Stimulated activated CD4-positive, alpha-beta T cell treated with anti-CD3 and anti-CD28 coated beads, Interleukin-2, amount 100 ng/mL, for 4 hours (primary cell): Measurements from ENCODE around the gene DPH5.
"Not testable (repeated sequence)": the region's sequence is repeated elsewhere in the genome, so short reads cannot be mapped to it uniquely, and the experiment has no call there.

Experiments
- DNase-seq: peaks from one replicate; pipeline ENCODE4 v3.0.0-alpha.2; 2020; ENCODE audit warnings: low read depth

Gene DPH5

DNA sequence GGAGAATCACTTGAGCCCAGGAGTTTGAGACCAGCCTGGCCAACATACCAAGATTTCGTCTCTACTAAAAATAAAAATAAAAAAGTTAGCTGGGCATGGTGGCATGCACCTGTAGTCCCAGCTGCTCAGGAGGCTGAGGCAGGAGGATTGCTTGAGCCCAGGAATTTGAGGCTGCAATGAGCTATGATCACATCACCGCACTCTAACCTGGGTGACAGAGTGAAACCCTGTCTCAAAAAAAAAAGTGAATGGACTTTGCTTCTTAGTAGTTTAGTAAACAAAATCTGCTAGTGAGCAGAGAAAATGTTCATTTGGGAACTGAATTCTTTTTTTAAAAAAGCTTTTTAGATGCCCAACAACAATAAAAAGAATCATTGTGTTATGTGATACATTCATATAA is 6.5 kb upstream of the DPH5 start:
- DNase-seq: not testable (repeated sequence)

DNA sequence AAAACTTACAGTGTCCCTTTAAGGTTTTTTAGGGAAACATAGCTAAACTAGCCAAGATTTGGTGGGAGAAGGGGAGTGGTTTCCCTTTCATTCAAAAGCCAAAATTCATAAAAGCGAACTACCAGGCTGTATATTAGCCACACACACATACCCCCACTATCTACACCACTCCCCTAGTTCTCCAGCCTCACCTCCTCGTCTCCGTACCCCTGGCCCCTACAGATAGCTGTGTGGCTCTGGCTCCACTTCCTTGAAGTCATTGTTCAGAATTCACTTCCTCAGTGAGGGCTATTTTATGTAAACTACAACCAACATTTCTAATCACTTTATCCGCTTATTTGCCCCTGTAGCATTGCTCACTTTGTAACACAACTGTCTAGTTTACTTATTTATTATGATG is 5.3 kb upstream of the DPH5 start:
- DNase-seq: no peak

DNA sequence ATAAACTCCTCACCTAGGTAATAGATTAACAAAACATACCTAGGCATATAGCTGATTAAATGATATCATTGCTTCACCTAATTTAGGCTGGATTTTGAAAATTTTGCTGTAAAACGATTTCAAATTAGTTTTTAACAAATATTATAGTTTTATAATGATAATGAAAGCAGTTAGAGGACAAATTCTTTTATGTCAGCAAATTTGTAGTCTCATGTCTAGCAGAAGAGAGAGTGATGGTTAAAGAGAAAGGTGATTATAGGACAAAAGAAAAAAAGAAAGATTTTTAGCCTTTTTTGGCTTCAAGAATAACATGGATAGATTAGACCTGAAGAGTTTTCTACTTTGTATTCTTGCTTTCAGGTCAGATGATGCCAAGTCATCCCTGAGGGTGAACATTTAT is 3.6 kb upstream of the DPH5 start:
- DNase-seq: no peak

DNA sequence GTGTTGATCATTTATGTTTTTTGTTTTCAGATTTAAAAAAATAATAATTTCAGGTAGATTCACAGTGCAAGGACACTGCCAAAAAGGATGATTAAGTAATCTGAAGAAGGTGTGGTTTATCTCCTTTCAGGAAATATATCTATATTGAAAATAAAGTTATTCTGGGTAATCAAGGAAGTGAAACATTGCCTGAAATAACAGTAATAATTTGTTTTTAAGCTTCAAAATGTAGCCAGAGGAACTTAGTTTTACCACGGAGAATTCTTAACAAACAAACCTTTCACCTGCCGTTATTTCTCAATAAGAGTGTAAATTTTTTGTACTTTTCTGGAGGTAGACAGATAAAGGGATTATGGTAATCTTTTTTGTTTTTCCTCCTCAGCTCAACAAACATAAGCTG is 2.9 kb upstream of the DPH5 start:
- no peak for DNase-seq

DNA sequence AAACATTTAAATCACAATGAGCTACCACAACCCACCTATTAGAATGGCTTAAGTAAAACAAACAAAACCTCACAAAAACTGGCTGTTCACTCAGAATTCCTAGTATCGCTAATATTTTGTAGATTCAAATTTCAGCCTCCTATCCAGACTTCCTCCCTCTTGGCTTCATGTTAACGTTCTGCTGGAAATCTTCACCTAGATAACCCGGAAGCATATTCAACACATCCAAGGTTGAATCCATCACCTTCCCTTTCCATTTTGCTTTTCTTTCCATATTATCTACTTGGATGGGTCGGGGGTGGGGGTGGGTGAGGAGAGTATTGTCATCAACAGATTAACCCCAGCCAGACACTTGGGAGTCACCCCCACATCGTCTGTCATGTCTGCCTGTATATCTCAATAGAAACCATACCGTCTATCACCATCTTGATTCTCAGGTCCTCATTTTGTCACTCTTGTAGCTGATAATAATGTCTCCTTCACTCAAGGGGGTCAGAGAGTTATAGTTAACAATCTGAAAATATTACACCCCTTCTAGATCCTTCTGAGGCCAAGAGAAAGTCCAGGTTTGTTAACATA is 1.7 kb upstream of the DPH5 start:
- no peak for DNase-seq

DNA sequence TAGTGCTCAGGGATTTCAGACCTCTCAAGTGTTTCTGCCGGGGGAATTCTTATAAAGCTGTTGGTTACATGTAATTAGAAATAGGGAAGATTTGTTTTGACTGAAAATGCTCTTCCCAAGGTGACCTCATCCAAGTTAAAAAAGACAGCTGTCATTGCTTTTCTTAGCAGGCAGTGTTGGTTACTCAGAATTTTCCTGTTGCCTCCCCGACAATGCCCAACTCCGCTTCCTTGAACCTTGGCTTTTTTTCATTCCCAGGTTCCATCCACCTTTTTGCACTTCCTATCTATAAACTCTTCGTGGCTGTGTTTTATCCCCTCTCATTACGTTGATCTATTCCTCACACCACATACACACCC is 825 bp upstream of the DPH5 start:
- DNase-seq: no peak

DNA sequence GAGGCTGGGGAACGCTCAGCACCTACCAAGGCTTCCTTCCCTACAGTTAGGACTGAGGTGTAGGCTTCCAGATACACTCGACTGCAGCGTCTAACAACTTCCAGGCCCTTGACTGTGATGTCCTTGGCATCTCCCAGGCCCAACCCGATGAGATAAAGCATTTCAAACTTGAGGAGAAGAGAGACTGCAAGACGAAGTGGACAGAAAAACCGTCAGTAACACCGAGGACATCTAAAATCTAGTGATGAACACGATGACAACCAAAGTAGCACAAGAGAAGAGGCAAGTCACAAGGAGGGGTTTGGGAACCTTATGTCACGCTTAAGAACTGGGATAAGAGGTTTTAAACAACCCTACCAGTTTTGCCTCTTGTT is 314 bp downstream of the DPH5 start:
- no peak for DNase-seq

DNA sequence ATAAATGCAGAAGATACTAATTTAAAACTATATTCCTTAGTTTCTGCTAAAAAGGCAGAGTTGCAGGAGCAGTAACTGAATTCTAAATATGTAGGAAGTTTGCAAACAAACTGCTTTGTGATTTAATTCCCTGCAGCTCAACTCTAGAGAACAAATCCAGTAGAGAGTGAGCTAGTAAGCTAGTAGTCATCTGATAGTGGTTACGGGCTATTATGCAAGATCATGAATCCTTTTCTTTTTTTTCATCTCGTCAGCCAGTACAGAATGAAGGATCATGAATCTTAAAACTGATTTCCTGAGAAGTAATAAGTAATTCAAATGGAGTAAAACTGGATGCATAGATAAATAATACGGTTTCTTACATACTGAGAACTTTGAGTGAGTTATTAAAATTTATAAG is 3.3 kb downstream of the DPH5 start:
- DNase-seq: no peak

DNA sequence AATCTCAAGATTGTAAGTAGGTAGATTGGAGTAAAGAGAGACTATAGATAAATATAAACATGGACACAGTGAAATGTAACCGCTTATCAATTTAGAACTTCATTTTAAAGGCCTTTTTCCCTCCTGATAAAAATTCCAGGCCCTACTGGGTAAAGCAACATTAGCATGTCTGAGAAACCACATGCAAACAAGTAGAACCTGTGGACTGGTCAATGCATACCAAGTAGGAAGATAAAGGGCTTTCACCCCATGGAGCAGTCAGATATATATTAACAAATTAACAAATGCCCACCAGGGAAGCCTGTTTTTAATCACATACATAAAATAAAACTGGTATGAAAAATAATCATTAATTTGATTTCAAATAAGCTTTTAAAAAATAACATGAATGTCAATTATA is 8.1 kb downstream of the DPH5 start:
- no peak for DNase-seq

DNA sequence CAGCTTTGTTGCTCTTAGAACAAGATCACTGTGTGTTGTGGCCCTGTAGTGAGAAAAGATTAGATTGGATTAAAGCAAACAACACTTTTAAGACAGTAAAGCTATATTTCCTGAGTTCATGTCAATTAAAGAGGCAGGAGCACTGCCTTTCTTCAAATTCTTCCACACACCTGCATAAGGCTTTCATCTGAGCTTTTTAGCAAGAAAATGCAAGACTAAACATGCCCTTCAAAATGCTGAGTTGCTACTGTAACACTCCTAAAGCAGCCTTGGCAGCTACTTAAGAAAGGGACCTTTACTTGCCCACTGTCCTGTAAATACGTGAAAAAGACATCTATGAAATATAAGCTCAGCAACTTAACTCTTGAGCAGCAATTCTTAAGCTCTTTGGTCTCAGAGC is 11.8 kb downstream of the DPH5 start:
- DNase-seq: no peak

DNA sequence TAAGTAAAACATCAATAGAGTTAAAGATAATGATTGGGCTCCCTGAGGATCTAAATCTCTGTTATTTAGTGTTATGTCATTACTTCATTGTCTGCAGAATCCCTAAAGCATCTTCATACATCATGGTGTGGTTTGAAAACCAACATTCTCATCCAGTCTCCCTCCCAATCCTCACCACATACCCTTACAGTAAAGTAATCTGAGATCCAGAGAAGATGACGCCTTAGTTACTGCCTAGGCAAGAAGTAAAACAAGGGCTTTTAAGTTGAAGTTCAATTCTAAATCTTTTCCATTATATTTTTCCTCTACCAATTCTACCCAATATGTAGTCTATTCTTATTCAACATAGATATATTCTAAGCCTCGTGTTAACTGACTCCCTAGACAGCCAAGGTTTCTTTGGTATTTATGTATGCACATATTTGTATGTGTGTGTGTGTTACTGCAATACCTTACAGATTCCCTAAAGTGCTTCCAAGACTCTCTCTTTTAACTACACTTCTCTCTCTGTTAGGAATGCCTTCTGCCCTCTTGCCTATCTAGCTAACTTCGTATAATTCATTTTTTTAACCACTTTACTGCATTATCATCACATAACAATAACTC is 17.3 kb downstream of the DPH5 start:
- DNase-seq: no peak

DNA sequence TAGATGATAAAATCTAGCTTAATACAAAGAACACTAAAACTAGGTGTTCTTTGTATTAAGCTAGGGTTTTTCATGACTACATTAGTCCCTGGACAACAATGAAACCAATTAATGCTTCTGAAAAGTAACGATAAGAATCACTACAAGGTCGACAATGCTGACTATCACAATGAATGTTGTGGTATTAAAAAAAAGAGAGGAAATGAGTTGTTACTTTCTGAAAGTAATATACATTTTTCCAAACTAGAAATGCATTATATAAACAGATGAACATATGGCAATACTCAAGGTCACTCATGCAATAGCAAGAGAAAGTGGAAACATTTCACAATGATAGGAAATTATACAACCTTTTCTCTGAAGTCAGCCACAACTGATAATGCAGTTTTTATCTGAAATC is 19.0 kb downstream of the DPH5 start:
- no peak for DNase-seq

DNA sequence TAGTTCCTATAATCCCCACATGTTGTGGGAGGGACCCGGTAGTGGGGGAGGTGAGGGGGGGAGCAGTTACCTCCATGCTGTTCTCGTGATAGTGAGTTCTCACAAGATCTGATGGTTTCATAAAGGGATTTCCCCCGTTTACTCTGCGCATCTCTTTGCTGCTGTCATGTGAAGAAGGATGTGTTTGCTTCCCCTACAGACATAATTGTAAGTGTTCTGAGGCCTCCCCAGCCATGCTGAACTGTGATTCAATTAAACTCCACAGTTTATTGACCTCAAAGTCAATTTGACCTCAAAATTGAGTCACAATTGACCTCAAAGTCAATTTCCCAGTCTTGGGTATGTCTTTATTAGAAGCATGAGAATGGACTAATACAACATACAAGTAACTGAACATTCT is 19.7 kb downstream of the DPH5 start:
- DNase-seq: no peak

DNA sequence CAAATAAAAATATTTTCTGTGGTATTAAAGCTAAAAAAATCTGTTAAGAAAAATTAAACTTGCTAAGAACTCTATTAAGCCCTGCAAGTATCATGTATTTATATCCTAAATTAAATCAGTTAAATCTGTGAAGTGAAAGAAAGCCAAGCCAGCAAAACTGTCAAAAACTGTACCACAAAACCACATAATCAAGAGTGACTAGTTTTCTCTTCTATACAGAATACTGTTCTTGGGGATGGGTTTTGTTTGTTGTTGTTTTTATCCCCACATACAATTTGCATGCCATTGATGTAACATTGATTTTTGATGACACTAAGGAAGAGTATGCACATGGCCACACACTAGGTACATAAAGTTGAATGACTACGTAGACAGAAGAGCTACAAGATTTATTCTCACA is 20.4 kb downstream of the DPH5 start:
- DNase-seq: no peak

DNA sequence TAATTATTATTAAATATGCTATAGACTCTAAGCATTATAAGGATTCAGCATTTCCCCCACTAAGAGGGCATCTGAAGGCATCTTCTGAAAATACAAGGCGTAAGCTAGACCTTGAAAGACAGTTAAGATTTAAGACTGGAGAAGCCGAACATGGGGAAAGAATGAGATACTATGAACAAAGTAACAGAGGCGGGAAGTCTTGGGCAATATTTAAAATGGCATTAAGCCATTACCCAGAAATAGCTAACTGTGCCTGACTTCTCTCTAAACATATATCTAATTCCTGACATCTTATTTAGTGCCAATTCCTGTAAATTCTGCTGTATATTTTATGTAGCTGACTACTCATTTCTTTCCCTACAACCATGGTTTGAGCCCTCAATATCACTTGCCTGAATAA is 20.9 kb downstream of the DPH5 start:
- DNase-seq: no peak

DNA sequence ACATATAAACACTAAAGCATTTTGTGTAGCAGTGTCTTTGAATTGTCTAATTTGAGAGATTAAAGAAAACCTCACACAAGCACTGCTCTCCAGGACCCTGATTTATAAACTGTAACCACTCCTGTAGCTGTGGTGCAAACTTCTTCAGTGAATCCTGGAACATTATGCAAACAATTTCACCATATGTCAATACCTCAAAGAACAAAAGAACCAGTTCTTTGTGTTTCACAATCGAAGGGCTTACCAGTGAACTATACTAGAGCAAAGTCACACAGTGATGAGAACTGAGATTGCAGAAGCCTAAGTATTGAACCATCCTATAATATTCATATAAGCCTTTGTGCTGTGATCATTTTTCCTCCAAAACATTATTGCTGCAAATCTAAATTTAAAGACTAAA is 21.5 kb downstream of the DPH5 start:
- no peak for DNase-seq

DNA sequence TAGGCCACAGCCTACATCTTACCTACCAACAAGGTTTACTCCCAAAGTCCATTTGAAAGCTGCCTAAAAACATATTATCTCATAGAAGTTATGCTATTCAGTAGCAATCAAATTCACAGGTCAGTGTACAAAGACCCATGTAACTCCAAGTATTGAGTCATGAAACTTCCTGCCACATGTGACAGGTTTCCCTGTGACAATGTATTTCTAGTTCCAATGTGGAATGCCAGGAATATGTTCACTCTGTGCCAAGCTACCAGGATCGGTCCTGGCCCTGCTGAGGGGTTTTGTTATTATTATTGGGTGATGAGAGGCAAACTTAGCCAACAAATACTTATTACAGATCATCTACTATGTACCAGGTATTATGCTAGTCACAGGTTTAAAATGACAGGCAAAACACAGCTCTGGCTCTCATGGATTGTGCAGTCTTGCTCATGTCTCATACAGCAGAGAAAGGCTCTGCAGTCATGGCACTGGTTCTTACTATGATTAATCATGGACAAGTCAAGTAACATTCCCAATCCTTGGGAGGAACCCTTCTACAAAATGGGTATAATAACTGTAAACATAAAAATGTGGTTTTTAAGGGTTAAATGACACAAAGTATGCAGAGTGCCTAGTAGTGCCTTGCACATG is 22.5 kb downstream of the DPH5 start:
- no peak for DNase-seq

DNA sequence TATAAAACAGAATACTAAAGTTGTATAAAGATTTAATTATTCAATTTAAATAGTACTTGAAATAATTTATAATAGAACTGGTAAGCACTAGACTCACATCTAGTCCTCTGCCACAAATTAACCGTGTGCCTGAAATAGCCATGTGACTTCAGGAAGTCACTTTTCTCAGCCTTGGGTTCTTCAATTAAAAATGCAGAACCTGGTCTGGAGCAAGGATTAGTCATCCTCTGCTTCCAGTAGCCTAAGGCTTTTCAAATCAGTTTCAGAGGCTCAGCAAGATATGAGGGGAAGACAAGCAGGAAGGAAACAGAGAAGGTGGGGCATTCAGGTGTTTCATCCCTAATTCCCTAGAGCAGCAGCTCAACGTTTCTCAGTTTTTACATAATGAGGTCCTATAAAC is 23.0 kb downstream of the DPH5 start:
- no peak for DNase-seq

DNA sequence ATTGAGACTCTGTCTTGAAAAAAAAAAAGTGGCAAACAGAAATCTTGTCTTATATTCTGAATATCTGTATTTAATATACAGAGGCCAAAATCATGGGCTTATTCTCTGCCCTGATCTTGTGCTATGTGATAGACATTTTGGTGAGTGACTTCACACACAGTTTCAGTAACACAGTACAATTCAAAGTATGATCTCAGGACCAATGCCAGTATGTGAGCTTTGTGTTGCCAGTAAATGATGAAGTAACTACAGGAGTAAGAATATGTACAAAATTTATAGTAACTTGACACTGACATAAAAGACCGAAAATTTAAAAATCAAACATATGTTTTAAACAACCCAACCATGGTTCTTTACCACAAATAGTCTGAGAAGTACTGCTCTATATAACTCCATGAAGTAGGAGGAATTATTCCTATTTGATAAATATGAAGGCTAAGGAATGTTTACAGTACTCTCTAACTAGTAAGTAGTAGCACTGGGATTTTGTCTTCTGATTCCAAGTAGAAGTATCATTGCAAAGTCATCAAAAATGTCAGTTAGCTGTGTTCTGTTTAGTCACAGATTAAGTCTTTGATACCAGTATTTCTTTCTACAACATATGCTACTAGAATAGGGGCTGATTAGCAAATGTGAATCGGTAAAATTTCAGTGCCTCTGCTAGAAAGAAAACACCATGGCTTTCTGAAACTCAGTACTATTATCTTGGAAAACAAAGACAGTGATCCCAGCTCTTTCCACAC is 25.3 kb downstream of the DPH5 start:
- no peak for DNase-seq

DNA sequence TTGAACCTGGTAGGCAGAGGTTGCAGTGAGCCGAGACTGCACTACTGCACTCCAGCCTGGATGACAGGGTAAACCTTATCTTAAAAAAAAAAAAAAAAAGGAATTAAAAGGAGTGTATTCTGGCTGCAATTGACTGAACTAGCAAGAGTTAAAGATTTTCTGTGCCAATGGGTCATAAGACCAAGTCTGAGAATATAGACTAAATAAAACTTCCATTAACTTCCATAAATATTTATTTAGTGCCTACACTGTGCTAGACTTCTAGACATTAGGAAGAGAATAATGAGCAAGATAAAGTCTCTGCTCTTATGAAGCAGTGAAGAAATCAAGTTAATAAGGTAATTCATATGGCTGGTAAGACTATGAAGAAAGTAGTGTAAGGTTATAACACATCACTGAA is 27.2 kb downstream of the DPH5 start:
- no peak for DNase-seq

DNA sequence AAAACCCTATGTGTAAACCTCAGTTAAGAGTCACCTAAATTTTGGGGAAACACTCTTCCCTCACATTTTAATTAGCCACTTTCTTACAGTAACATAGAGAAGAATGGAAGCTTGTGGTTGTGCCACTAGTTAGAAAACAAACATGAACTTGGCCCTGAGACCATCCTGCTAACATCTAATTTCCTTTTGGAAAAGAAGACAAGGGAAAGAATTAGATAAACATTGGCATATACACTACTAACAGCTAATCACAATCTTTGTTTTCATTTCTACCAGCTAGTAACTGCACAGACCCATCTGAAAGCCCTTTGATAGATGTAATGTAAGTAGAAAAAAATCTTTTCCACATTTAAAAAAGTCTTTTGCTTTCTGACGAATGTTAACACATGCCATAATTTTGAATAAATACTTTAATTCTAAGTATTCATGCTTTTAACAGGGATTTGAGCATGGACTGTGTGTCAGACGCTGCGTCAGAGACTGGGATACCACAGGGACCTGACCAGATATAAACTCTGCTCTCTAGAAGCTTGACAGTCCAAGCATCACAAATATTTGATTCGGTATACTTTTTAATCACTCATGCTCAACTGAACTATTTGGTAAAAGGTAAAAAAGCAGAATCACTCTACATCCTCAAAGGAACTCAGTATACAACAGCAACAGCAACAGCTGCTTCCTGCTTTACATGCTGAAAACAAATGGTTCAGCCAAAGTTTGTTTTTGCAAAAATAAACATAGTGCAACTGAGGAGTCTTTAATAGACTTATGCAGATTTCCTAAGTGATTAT is 30.2 kb downstream of the DPH5 start:
- no peak for DNase-seq

DNA sequence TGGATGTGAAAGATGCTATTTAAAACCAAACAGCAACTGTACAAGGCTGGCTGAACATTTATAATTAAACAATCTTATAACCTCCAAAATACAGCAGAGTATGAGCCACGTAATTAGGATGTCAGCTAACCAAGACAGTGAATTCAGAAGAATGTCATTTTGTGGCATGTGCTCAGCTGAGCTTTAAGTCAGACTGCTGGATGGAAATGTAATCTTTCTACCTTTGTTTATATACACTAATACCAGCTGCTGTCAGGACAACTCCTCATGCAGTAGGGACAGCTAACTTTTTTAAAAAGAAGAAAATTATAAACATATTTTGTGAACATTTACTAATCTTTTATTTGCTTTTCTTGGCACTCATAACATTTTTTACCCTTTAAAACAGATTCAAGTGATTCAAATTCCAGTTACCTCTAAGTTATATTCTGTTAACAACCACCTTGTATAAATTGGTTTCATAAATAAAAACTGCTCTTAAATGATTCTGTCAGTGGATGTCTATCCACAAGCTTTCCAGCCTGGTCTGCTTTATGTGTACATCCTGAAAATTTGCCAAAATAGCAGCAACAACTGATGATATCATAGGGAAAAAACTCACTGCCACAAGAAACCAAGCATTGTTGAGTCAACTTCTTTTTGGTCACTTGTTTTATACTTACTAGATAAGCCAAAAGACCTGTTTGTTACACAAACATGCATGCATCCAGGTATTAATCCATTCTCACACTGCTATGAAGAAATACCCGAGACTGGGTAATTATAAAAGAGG is 36.1 kb downstream of the DPH5 start:
- no peak for DNase-seq
